ENCODE data around the gene MDH2. TPM values are rescaled to one million over a fixed set of nuclear protein-coding genes. Genes with fewer than 3 reads are reported as not detected.

The MDH2 gene
- total and polyA plus RNA-seq, 2 of the 8 experiments (the other 6 are each of a cell fraction or from before 2014, with no cell fraction given) = 203 to 254 TPM

DNA sequence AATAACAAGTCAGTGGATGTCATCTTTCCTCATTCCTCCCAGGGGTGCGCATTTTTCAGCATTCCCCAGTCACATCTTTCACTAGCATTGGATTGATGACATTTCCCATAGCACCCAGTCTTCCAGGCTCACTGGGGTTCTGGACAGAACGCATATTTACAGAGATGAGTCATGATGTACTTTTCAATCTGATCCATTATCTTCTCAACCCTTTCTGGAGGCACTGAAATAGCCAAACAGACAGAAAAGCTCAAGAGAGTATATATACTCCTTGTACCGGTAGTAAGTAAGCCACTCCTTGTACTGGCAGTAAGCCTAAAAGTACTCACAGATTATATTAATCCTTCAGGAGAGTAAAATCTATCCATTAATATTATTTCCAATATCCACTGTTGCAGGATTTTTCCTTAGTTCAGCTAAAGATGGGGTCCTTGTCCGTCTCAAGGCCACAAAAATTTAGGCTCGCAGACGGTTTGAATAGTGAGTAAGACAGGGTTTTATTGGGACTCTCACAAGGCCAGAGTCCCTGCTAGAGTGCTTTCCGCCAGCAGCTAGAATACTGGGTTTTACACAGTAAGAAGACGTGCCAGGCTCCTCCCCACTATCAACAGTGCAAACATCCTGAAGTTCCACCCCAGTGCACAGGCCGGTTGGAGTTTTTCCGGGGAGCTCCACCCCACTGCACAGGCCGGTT, 60.8 kb downstream of the MDH2 start:
- no peak for TF ChIP-seq HDAC6 (IDR thresholded peaks at IDR 0.05; ENCODE audit: low read depth, low read length)
- no peak for TF ChIP-seq KDM4A (IDR thresholded peaks at IDR 0.05; ENCODE audit: low read depth, low read length, severe bottlenecking)
- TF ChIP-seq BRCA1 (IDR thresholded peaks at IDR 0.05; ENCODE audit: low read depth, low read length) = no peak
- TF ChIP-seq ASH2L (IDR thresholded peaks at IDR 0.05; ENCODE audit: low read length) = no peak
- TF ChIP-seq RNF2 (IDR thresholded peaks at IDR 0.05; ENCODE audit: borderline replicate concordance, low read depth, low read length, missing control alignments, poor library complexity, severe bottlenecking) = no peak
- TF ChIP-seq BCL11A (IDR thresholded peaks at IDR 0.05; ENCODE audit: low read depth in 2 of 2, low read length in 2 of 2) = no peak
- no peak for TF ChIP-seq BACH1 (IDR thresholded peaks at IDR 0.05; ENCODE audit: low read length)
- no peak for TF ChIP-seq SIX5 (IDR thresholded peaks at IDR 0.05; ENCODE audit: low read depth, low read length)
- TF ChIP-seq TAF7 (optimal IDR thresholded peaks at IDR 0.05; ENCODE audit: borderline replicate concordance, low read depth, low read length) = no peak
- TF ChIP-seq CEBPB (IDR thresholded peaks at IDR 0.05; ENCODE audit: low read depth, low read length) = no peak
- no peak overlapping the region for H3K18ac ChIP-seq (ENCODE audit: extremely low read depth, low read length)
- ChIA-PET CTCF (ENCODE audit: partially characterized antibody) (interaction anchor here (0.8 to 1.4 kb wide), 4 partner anchors 14 to 40 kb away, joined by 3 read pairs; no protein-coding TSS in a partner anchor), POLR2A (ENCODE audit: partially characterized antibody) (no interaction called here)
- H4K8ac ChIP-seq (ENCODE audit: extremely low read depth, insufficient read depth, low read length) = no peak overlapping the region
- DNase-seq (ENCODE audit: low read depth in 1 of 2, low spot score in 2 of 2) (no peak), FAIRE-seq (no peak)
- H2BK120ac ChIP-seq (replicated peaks; ENCODE audit: low read depth, low read length) = no peak overlapping the region
- no peaks in the 10 kb centered on the region for H3K27me3 ChIP-seq (replicated peaks in 1 of 4; ENCODE audit: control insufficient read depth in 3 of 4, extremely low read depth in 1 of 4, insufficient read depth in 3 of 4, low read length in 3 of 4)
- no peak overlapping the region for H2BK5ac ChIP-seq (ENCODE audit: low read depth, low read length)
- H3K4me3 ChIP-seq (ENCODE audit: extremely low read depth in 1 of 4, insufficient read depth in 2 of 4, low read depth in 3 of 4, low read length in 4 of 4) = no peak overlapping the region
- no peak overlapping the region for H2AFZ ChIP-seq (ENCODE audit: low read length)
- no peaks in the 10 kb centered on the region for H4K20me1 ChIP-seq (replicated peaks in 1 of 2; ENCODE audit: control insufficient read depth in 1 of 2, insufficient read depth in 2 of 2, low read length in 2 of 2)
- no peak overlapping the region for H4K5ac ChIP-seq (ENCODE audit: insufficient read length, low read depth, low read length)
- WGBS, 2 experiments (ENCODE audit: extremely low coverage in 1 of 2, insufficient coverage in 1 of 2, insufficient read length in 1 of 2, insufficient replicate concordance in 2 of 2, low coverage in 1 of 2, low lambda C conversion rate in 2 of 2, missing lambda C conversion rate in 1 of 2) = 90% methylated on average over 11 of the region's 11 CpGs; no CpG with 5 or more reads in 1 of the 2 experiments
- H2BK12ac ChIP-seq (ENCODE audit: low read depth, low read length) = no peak overlapping the region
- no peaks in the 10 kb centered on the region for H3K9me3 ChIP-seq (ENCODE audit: insufficient read depth in 2 of 2, low read depth in 1 of 2, low read length in 1 of 2)
- H3K4me1 ChIP-seq (replicated peaks in 1 of 4; ENCODE audit: control insufficient read depth in 3 of 4, insufficient read depth in 4 of 4, low read length in 3 of 4) = no peaks in the 10 kb centered on the region
- no peak overlapping the region for H4K91ac ChIP-seq (replicated peaks; ENCODE audit: insufficient read length, low read length)
- no peak overlapping the region for H3K23ac ChIP-seq (ENCODE audit: insufficient read length)
- H2BK15ac ChIP-seq (ENCODE audit: low read length) = no peak overlapping the region
- no peaks in the 10 kb centered on the region for H3K79me2 ChIP-seq (ENCODE audit: control insufficient read depth in 1 of 2, insufficient read depth in 2 of 2, low read length in 2 of 2)
- no peaks in the 10 kb centered on the region for H3K36me3 ChIP-seq (ENCODE audit: control insufficient read depth in 2 of 4, insufficient read depth in 4 of 4, low read length in 3 of 4)
- no peak overlapping the region for H3K14ac ChIP-seq (ENCODE audit: insufficient read length)
- H3K4me2 ChIP-seq (ENCODE audit: insufficient read depth in 1 of 2, low read depth in 2 of 2, low read length in 2 of 2) = no peak overlapping the region
- H2AK5ac ChIP-seq (ENCODE audit: low read depth, low read length) = no peak overlapping the region
- no peak overlapping the region for H3K27ac ChIP-seq (ENCODE audit: low read depth, low read length)
- H3K56ac ChIP-seq (replicated peaks; ENCODE audit: insufficient read length, low read depth, low read length) = no peak overlapping the region
- H2BK20ac ChIP-seq (ENCODE audit: low read length) = no peak overlapping the region
- H3K9ac ChIP-seq (replicated peaks in 1 of 4; ENCODE audit: extremely low read depth in 1 of 4, low read depth in 3 of 4, low read length in 3 of 4) = no peak overlapping the region
- no peaks in the 10 kb centered on the region for H3K23me2 ChIP-seq (ENCODE audit: low read depth, low read length)
- no peak overlapping the region for H3K4ac ChIP-seq (replicated peaks; ENCODE audit: insufficient read length, low read depth, low read length)
- H3K79me1 ChIP-seq (ENCODE audit: low read depth, low read length) = no peaks in the 10 kb centered on the region
